Hepatocyte (in vitro differentiated cells): Measurements from ENCODE around the gene CDC42SE2. TPM values are rescaled to one million over a fixed set of nuclear protein-coding genes. Genes with fewer than 3 reads are reported as not detected.

Experiments
- DNase-seq: peaks from one replicate; pipeline ENCODE4 v3.0.0-alpha.2; 2016; ENCODE audit warnings: low spot score
- H2AFZ ChIP-seq: fragments of 200-600 bp; sonication (generic); 2 replicates; pipeline ENCODE4 v1.6.0; 2016; ENCODE audit warnings: antibody characterized with exemption, mild to moderate bottlenecking
- H3K27ac ChIP-seq: fragments of 200-600 bp; sonication (generic); 2 replicates; pipeline ENCODE4 v1.5.1; 2016; ENCODE audit warnings: mild to moderate bottlenecking
- H3K27me3 ChIP-seq: fragments of 200-600 bp; sonication (generic); 2 replicates; pipeline ENCODE4 v1.6.1; 2016
- H3K36me3 ChIP-seq: fragments of 200-600 bp; sonication (generic); replicated peaks from 2 replicates; pipeline ENCODE4 v1.5.1; 2016; ENCODE audit warnings: low read depth; ENCODE audit not compliant: insufficient read depth
- H3K4me1 ChIP-seq: fragments of 200-600 bp; sonication (generic); 2 replicates; pipeline ENCODE4 v1.5.1; 2016; ENCODE audit warnings: mild to moderate bottlenecking, moderate library complexity; ENCODE audit not compliant: insufficient read depth
- H3K4me2 ChIP-seq: fragments of 200-600 bp; sonication (generic); 2 replicates; pipeline ENCODE4 v1.6.0; 2016
- H3K4me3 ChIP-seq: fragments of 200-600 bp; sonication (generic); 2 replicates; pipeline ENCODE4 v1.5.1; 2016; ENCODE audit warnings: mild to moderate bottlenecking
- H3K79me2 ChIP-seq: fragments of 200-600 bp; sonication (generic); 2 replicates; pipeline ENCODE4 v1.6.0; 2017; ENCODE audit warnings: mild to moderate bottlenecking
- H3K9me2 ChIP-seq: fragments of 200-600 bp; sonication (generic); replicated peaks from 2 replicates; pipeline ENCODE4 v1.6.0; 2017; ENCODE audit warnings: mild to moderate bottlenecking; ENCODE audit not compliant: insufficient read depth
- H3K9me3 ChIP-seq: fragments of 200-600 bp; sonication (generic); 2 replicates; pipeline ENCODE4 v1.5.1; 2016; ENCODE audit warnings: low read depth, mild to moderate bottlenecking
- H4K20me1 ChIP-seq: fragments of 200-600 bp; sonication (generic); 2 replicates; pipeline ENCODE4 v1.6.0; 2016; ENCODE audit warnings: mild to moderate bottlenecking; ENCODE audit not compliant: insufficient read depth, poor library complexity, severe bottlenecking
- CTCF ChIP-seq: fragments of 200-600 bp; sonication (generic); IDR thresholded peaks from 2 replicates; pipeline ENCODE4 v1.5.1; 2016; ENCODE audit warnings: antibody characterized with exemption, mild to moderate bottlenecking; ENCODE audit not compliant: poor library complexity
- EZH2 ChIP-seq: fragments of 200-600 bp; sonication (generic); IDR thresholded peaks from 2 replicates; pipeline ENCODE4 v1.6.1; 2016; ENCODE audit warnings: antibody characterized with exemption, mild to moderate bottlenecking, borderline replicate concordance
- EZH2phosphoT487 ChIP-seq: fragments of 200-600 bp; sonication (generic); IDR thresholded peaks from one replicate; pipeline ENCODE4 v1.6.1; 2018; ENCODE audit warnings: antibody characterized with exemption, mild to moderate bottlenecking, low read depth, moderate library complexity; ENCODE audit not compliant: unreplicated experiment, severe bottlenecking
- WGBS: methylation state at CpG from one replicate; pipeline ENCODE4 v1.1.6; 2016; ENCODE audit warnings: low lambda C conversion rate; ENCODE audit errors: missing lambda C conversion rate; 5-methylcytosine and 5-hydroxymethylcytosine counted together
- polyA plus RNA-seq: library from polyadenylated mRNA; unstranded; fragments of >200 nt; fragmentation: Nextera tagmentation; extraction: Ambion mirVana; gene quantifications from 2 replicates; pipeline ENCODE4 v1.2.1, GENCODE V29; 2016
- total RNA-seq: library from RNA; depleted of rRNA; stranded (reverse); fragments of >200 nt; gene quantifications from 2 replicates; pipeline ENCODE4 v1.2.3, GENCODE V29; 2014

The CDC42SE2 gene
- total and polyA plus RNA-seq, 2 experiments from 2014 or later = 27.2 to 51.5 TPM

GRCh38 chr5:131322926-131323325 lies 59.1 kb downstream of the CDC42SE2 start:
- Histone ChIP-seq H3K9me3 (no peaks in the 10 kb centered on the region), H3K4me1 (no peaks in the 10 kb centered on the region), H3K27ac (no peak overlapping the region), H2AFZ (no peak overlapping the region), H3K4me2 (no peak overlapping the region), H3K27me3 (no peaks in the 10 kb centered on the region), H4K20me1 (peaks cover 5% of the 10 kb centered on the region), H3K79me2 (peaks cover 91% of the 10 kb centered on the region), H3K4me3 (no peak overlapping the region), H3K36me3 (no peaks in the 10 kb centered on the region), H3K9me2 (no peaks in the 10 kb centered on the region)
- DNase-seq = no peak
- WGBS = 88% methylated on average over 4 of the region's 4 CpGs
- TF ChIP-seq CTCF (no peak), EZH2phosphoT487 (no peak), EZH2 (no peak)

- H3K27me3 ChIP-seq = no peaks in the 10 kb centered on the region
- H3K4me3 ChIP-seq = no peak overlapping the region
- H3K36me3 ChIP-seq = no peaks in the 10 kb centered on the region
- no peaks in the 10 kb centered on the region for H3K9me2 ChIP-seq
- H4K20me1 ChIP-seq = peaks cover 5% of the 10 kb centered on the region
- no peaks in the 10 kb centered on the region for H3K9me3 ChIP-seq
- no peak for DNase-seq
- no peak overlapping the region for H2AFZ ChIP-seq
- no peaks in the 10 kb centered on the region for H3K4me1 ChIP-seq
- H3K79me2 ChIP-seq = peaks cover 91% of the 10 kb centered on the region
- no peak overlapping the region for H3K27ac ChIP-seq
- TF ChIP-seq CTCF = no peak
- no peak for TF ChIP-seq EZH2phosphoT487
- TF ChIP-seq EZH2 = no peak
- no peak overlapping the region for H3K4me2 ChIP-seq
These were observed 59.5 kb downstream of the CDC42SE2 start for GRCh38 chr5:131323378-131323777.

GRCh38 chr5:131324303-131324702 lies 60.5 kb downstream of the CDC42SE2 start:
- H3K9me2 ChIP-seq = no peaks in the 10 kb centered on the region
- no peaks in the 10 kb centered on the region for H3K4me1 ChIP-seq
- no peak for DNase-seq
- peaks cover 5% of the 10 kb centered on the region for H4K20me1 ChIP-seq
- H3K9me3 ChIP-seq = no peaks in the 10 kb centered on the region
- no peak overlapping the region for H2AFZ ChIP-seq
- no peaks in the 10 kb centered on the region for H3K36me3 ChIP-seq
- H3K4me2 ChIP-seq = no peak overlapping the region
- TF ChIP-seq EZH2 (no peak), EZH2phosphoT487 (no peak), CTCF (no peak)
- no peak overlapping the region for H3K4me3 ChIP-seq
- peaks cover 87% of the 10 kb centered on the region for H3K79me2 ChIP-seq
- H3K27ac ChIP-seq = no peak overlapping the region
- 71% methylated on average over 1 of the region's 1 CpG for WGBS
- H3K27me3 ChIP-seq = no peaks in the 10 kb centered on the region
